MG63 (cell line): Measurements from ENCODE around the gene C6. TPM values are rescaled to one million over a fixed set of nuclear protein-coding genes. Genes with fewer than 3 reads are reported as not detected.

Source experiments
- DNase-seq: peaks from one replicate; pipeline ENCODE4 v3.0.0-alpha.2; 2020
- H3K27me3 ChIP-seq: fragments of 250-450 bp; sonication (Bioruptor Pico); 2 replicates; pipeline ENCODE4 v1.5.1; 2020; ENCODE audit warnings: mild to moderate bottlenecking, moderate library complexity
- H3K36me3 ChIP-seq: fragments of 250-450 bp; sonication (Bioruptor Pico); 2 replicates; pipeline ENCODE4 v1.5.1; 2020; ENCODE audit warnings: mild to moderate bottlenecking, moderate library complexity
- H3K4me3 ChIP-seq: fragments of 250-450 bp; sonication (Bioruptor Pico); 2 replicates; pipeline ENCODE4 v1.5.1; 2020; ENCODE audit warnings: mild to moderate bottlenecking, moderate library complexity
- H3K9me3 ChIP-seq: fragments of 250-450 bp; sonication (Bioruptor Pico); 2 replicates; pipeline ENCODE4 v1.5.1; 2020; ENCODE audit warnings: mild to moderate bottlenecking, moderate library complexity
- total RNA-seq: library from RNA; depleted of rRNA; stranded (reverse); fragments of >200 nt; shearing (Covaris generic); gene quantifications from 2 replicates; pipeline ENCODE4 v1.2.3, GENCODE V29; 2014; ENCODE audit warnings: low replicate concordance; rRNA removed

Gene C6
- total RNA-seq, 1 experiment from 2014 or later = not detected

DNA sequence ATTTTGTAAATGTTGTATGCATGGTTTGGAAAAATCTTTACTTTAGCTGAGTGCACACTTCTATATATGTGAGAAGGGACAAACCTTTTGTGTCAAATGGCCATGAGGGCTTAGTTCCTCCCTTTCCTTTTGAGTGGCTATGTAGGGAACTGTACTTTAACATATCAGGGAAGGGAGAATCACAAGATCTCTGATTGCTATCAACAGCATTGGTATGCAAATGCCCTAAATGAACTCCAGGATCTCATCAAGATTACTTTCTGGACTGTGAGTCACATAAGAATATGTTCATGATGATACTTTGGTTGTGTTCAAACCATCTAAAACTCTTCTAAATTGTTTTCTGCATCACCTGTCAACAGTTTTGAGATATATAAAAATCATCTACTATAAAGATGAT, 111.0 kb downstream of the C6 start:
- Histone ChIP-seq H3K27me3 (no peaks in the 10 kb centered on the region), H3K36me3 (no peaks in the 10 kb centered on the region), H3K9me3 (no peaks in the 10 kb centered on the region), H3K4me3 (no peak overlapping the region)
- DNase-seq = no peak

GRCh38 chr5:41097642-41098041, 115.7 kb downstream of the C6 start:
- H3K9me3 ChIP-seq = no peaks in the 10 kb centered on the region
- H3K27me3 ChIP-seq = no peaks in the 10 kb centered on the region
- no peak for DNase-seq
- H3K36me3 ChIP-seq = no peaks in the 10 kb centered on the region
- H3K4me3 ChIP-seq = no peak overlapping the region

- no peaks in the 10 kb centered on the region for H3K9me3 ChIP-seq
- DNase-seq = no peak
- H3K27me3 ChIP-seq = no peaks in the 10 kb centered on the region
- H3K36me3 ChIP-seq = no peaks in the 10 kb centered on the region
- no peak overlapping the region for H3K4me3 ChIP-seq
These were observed 117.8 kb downstream of the C6 start for GRCh38 chr5:41095324-41096101.

DNA sequence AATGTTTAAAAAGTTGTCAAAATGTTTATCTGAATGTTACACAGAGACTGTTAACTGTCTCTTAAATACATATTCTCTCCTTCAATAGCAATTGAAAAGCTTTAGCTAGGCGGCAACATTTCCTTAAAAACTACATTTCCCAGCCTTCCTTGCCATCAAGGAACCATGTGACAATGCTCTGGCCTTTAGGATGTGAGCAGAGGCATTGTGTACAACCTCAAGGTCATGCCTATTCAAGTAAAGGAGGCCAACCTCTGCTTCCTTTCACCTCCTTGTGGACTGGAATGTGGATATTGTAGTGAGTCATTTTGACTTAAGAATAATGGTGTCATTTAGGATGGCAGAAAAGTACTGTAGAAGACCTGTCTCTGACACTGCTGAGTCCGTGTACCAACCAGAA, 118.5 kb downstream of the C6 start:
- Histone ChIP-seq H3K4me3 (no peak overlapping the region), H3K27me3 (no peaks in the 10 kb centered on the region), H3K36me3 (no peaks in the 10 kb centered on the region), H3K9me3 (no peaks in the 10 kb centered on the region)
- peak; percentile 4 for DNase-seq

- H3K36me3 ChIP-seq = no peaks in the 10 kb centered on the region
- no peak for DNase-seq
These were observed 119.5 kb downstream of the C6 start for GRCh38 chr5:41093803-41094202.

More at GRCh38 chr5:41093803-41094202, 119.5 kb downstream of the C6 start:
- Histone ChIP-seq H3K9me3 (no peaks in the 10 kb centered on the region), H3K27me3 (no peaks in the 10 kb centered on the region), H3K4me3 (no peak overlapping the region)

Other genes starting within 250 kb of the C6 start
- not detected in 2 replicates for gene MROH2B, start 142.2 kb downstream of the C6 start, total RNA-seq